ENCODE data around the gene OR2V1.

The OR2V1 gene

DNA sequence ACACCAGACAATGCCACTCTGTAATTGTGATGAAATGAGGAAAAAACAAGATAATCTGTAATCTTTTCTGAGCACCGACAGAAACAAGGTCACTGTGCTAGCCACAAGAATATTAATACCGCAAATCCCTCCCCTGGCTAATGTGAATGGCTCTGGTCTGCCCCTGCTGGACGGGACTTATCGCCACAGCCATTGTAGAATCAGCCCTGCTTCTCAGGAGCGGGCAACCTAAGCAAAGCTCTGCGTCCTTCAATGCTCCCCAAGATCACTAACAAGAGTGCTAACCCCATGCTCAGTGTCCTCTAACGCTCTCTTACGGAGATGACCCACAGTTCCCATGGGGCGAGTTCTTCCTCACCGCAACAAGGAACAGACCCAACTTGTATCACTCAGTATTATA, 42.7 kb downstream of the OR2V1 start:
- Mint-ChIP-seq H3K4me1 (ENCODE audit: low read depth) (no peaks in the 10 kb centered on the region), H3K36me3 (ENCODE audit: low read depth) (no peaks in the 10 kb centered on the region), H3K27ac (no peak overlapping the region), H3K27me3 (peaks cover 40% of the 10 kb centered on the region), H3K9me3 (no peaks in the 10 kb centered on the region), H3K4me3 (no peak overlapping the region)

DNA sequence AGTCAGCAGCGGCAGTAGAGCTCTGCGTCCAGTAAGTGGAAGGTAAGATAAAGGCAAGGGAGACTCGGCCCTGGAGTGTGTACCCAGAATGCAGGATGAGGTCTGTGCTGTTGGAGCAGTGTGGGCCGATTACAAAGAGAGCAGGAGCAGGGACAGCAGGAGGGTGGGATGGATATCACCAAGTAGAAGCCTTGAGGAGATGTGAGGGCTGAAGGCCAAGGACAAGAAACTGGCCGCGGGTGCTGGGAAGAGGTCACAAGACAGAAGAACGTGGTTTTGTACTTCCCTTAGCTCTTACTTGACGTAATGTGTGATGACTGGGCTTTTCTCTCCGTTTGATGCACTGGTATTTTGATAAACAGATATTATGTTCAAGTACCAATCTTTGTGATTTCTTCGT, 43.7 kb downstream of the OR2V1 start:
- peak overlapping the region; percentile 7 for H3K27ac Mint-ChIP-seq
- no peaks in the 10 kb centered on the region for H3K9me3 Mint-ChIP-seq
- no peak overlapping the region for H3K4me3 Mint-ChIP-seq
- H3K36me3 Mint-ChIP-seq (ENCODE audit: low read depth), result no peaks in the 10 kb centered on the region
- peaks cover 45% of the 10 kb centered on the region for H3K27me3 Mint-ChIP-seq
- H3K4me1 Mint-ChIP-seq (ENCODE audit: low read depth), result no peaks in the 10 kb centered on the region

DNA sequence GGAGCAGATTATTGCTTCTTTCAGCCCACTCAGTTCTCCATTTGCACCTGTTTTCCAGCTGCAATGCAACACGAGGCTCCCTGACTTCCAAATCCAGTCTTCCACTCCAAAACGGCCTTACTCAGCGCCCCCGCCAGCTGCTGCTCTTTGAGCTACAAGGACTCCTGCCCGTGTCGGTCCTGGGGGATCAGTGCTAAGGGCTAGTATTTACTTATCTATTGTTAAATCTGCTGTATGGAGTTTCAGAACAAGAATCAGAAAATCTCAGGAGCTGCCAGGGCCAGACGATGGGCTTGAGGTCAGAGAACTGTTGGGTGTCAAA, 44.1 kb downstream of the OR2V1 start:
- no peaks in the 10 kb centered on the region for H3K9me3 Mint-ChIP-seq
- no peaks in the 10 kb centered on the region for H3K36me3 Mint-ChIP-seq (ENCODE audit: low read depth)

DNA sequence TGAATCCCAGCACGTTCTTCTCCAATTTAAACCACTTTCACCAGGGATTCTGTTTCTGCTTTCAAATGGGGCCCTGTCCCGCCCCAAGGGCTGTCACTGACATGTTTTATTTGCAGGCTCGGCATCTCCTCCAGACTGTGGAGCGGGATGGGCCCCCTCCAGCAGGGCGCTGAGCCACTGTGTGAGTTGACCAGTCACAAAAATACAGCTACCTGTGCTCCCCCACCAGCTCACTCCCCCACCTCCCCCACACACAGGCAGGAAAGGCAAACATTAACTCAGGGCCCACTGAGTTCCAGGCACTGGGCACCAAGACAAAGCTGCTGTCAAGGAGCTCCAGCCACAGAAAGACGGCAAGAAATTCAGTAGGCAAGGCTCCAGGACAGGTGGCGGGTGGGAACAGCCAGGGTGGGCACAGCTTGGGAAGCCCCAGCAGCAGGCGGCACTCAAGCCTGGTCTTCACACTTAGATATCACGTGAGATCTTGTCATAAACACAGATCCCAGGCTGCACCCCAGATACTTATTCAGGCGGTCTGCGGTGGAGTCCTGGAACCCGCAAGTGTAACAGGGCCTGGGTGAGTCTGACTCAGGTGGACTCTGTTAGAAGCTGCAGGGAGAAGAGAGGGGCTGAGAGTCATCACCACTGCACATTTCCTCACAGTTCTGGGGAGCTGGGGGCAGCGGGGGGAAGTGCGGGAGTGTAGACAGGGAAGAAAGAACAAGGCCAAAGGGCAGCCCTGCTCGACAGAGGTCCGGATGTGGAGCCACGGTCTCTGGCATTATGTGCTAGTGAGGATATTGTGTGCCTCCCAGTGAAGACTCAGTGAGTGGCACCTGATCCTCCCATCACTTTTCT, 44.7 kb downstream of the OR2V1 start:
- Mint-ChIP-seq H3K27me3 (peaks cover 51% of the 10 kb centered on the region), H3K27ac (no peak overlapping the region), H3K4me1 (ENCODE audit: low read depth) (no peaks in the 10 kb centered on the region), H3K9me3 (no peaks in the 10 kb centered on the region), H3K4me3 (no peak overlapping the region), H3K36me3 (ENCODE audit: low read depth) (no peaks in the 10 kb centered on the region)

More for the DNA sequence above, 44.1 kb downstream of the OR2V1 start:
- Mint-ChIP-seq H3K4me1 (ENCODE audit: low read depth) (no peaks in the 10 kb centered on the region), H3K4me3 (no peak overlapping the region), H3K27ac (no peak overlapping the region), H3K27me3 (peaks cover 48% of the 10 kb centered on the region)

DNA sequence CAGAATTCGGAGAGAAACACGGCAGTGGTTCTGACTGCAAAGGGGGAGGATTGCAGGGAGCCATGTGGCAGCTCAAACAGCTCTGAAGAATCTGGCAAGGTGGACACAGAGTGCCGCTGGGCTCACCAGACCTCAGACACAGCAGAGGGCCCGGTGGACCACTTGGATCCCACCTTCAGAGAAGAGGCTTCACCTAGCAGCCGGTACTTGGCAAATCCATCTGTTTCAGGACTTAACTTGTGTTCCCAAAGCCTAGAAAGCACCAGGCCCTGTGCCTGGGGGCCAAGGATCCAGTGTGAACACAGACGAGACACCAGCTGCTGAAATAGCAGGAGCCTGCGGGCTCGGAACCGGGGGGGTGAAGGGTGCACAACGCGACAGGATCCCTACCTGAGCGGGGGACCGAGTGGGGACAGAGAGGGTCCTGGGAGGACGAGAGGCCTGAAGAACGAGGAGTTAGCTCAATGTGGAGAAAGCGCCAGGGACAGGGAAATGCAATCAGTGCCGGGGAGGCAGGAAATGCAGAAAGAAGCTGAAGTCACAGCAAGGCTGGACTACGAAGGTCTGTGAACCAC, 46.3 kb downstream of the OR2V1 start:
- Mint-ChIP-seq H3K4me1 (ENCODE audit: low read depth) (no peaks in the 10 kb centered on the region), H3K4me3 (no peak overlapping the region), H3K27ac (no peak overlapping the region), H3K27me3 (peaks cover 58% of the 10 kb centered on the region), H3K36me3 (ENCODE audit: low read depth) (no peaks in the 10 kb centered on the region), H3K9me3 (no peaks in the 10 kb centered on the region)

DNA sequence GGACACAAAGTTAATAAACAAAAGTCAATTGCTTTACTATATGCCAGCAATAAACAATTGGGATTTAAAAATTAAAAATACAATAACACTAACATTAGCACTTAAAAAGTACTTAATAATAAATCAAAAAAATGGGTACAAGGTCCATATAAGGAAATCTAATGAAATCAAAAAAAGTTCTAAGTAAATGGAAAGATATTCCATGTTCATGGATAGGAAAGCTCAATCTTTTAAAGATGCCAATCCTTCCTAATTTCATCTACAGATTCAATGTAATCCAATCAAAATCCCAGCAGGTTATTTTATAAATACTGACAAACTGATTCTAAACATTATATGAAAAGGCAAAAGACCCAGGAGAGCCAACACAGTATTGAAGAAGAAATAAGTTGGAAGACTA, 49.0 kb downstream of the OR2V1 start:
- Mint-ChIP-seq H3K4me1 (ENCODE audit: low read depth) (no peaks in the 10 kb centered on the region), H3K27me3 (peaks cover 63% of the 10 kb centered on the region), H3K9me3 (no peaks in the 10 kb centered on the region), H3K4me3 (no peak overlapping the region), H3K36me3 (ENCODE audit: low read depth) (no peaks in the 10 kb centered on the region), H3K27ac (no peak overlapping the region)

DNA sequence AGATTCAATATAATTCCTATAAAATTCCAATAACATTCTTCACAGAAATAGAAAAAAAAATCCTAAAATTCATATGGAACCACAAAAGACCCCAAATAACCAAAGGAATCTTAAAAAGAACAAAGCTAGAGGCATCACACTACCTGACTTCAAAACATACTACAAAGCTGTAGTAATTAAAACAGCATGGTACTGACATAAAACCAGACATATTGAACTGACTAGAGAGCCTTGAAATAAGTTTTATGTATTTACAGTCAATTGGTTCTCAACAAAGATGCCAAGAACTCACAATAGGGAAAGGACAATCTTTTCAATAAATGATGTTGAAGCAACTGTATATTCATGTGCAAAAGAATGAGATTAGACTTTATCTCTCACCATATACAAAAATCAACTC, 54.0 kb downstream of the OR2V1 start:
- H3K4me1 Mint-ChIP-seq (ENCODE audit: low read depth), result no peaks in the 10 kb centered on the region
- no peak overlapping the region for H3K27ac Mint-ChIP-seq
- H3K9me3 Mint-ChIP-seq, result no peaks in the 10 kb centered on the region
- H3K27me3 Mint-ChIP-seq, result peaks cover 39% of the 10 kb centered on the region
- no peak overlapping the region for H3K4me3 Mint-ChIP-seq
- H3K36me3 Mint-ChIP-seq (ENCODE audit: low read depth), result no peaks in the 10 kb centered on the region

All from stimulated activated naive CD8-positive, alpha-beta T cell treated with anti-CD3 and anti-CD28 coated beads, Interleukin-15, Interleukin-2, amounts not matched to agents 100 ng/mL and 50 ng/mL, for 24 hours (primary cell).